Astrocyte (in vitro differentiated cells and primary cell): ENCODE measurements around the gene KRT84. TPM values are rescaled to one million over a fixed set of nuclear protein-coding genes. Genes with fewer than 3 reads are reported as not detected.

Experiments used
- DNase-seq: peaks from one replicate; pipeline ENCODE4 v3.0.0-alpha.2; 2010; ENCODE audit warnings: low read depth
- FAIRE-seq: peaks from 2 replicates; lab custom pipeline; 2011; peaks lifted over from hg19 to GRCh38; lab: Jason Lieb, UNC
- H2AFZ ChIP-seq: 2 replicates; pipeline ENCODE4 v1.6.0; 2012; ENCODE audit warnings: low read depth, low read length, inconsistent platforms
- H3K27ac ChIP-seq: 2 replicates; pipeline ENCODE4 v1.5.1; 2011; ENCODE audit warnings: low read depth, low read length, inconsistent platforms
- H3K27me3 ChIP-seq: 2 replicates; pipeline ENCODE4 v1.6.0; 2011; ENCODE audit warnings: low read length, inconsistent platforms; ENCODE audit not compliant: insufficient read depth
- H3K36me3 ChIP-seq: 2 replicates; pipeline ENCODE4 v1.5.1; 2011; ENCODE audit warnings: low read length, inconsistent platforms; ENCODE audit not compliant: insufficient read depth
- H3K4me1 ChIP-seq: 2 replicates; pipeline ENCODE4 v1.5.1; 2011; ENCODE audit warnings: low read length, inconsistent platforms; ENCODE audit not compliant: insufficient read depth
- H3K4me2 ChIP-seq: 2 replicates; pipeline ENCODE4 v1.6.0; 2012; ENCODE audit warnings: low read length, inconsistent platforms
- H3K4me3 ChIP-seq: 2 replicates; pipeline ENCODE4 v1.5.1; 2011; ENCODE audit warnings: low read depth, mild to moderate bottlenecking, low read length, inconsistent platforms; ENCODE audit not compliant: insufficient read depth
- H3K79me2 ChIP-seq: 2 replicates; pipeline ENCODE4 v1.6.0; 2012; ENCODE audit warnings: mild to moderate bottlenecking, low read length, inconsistent platforms; ENCODE audit not compliant: insufficient read depth
- H3K9ac ChIP-seq: 2 replicates; pipeline ENCODE4 v1.6.0; 2012; ENCODE audit warnings: mild to moderate bottlenecking, low read length, inconsistent platforms
- H3K9me3 ChIP-seq: 2 replicates; pipeline ENCODE4 v1.5.1; 2012; ENCODE audit warnings: low read depth, mild to moderate bottlenecking, low read length, inconsistent platforms; ENCODE audit not compliant: insufficient read depth
- H4K20me1 ChIP-seq: 2 replicates; pipeline ENCODE4 v1.6.0; 2012; ENCODE audit warnings: low read length, inconsistent platforms; ENCODE audit not compliant: insufficient read depth
- H3K27ac Mint-ChIP-seq: one replicate; pipeline ENCODE4 v1.8.0; 2021; ENCODE audit warnings: mild to moderate bottlenecking, mixed read lengths; ENCODE audit not compliant: unreplicated experiment
- H3K27me3 Mint-ChIP-seq: one replicate; pipeline ENCODE4 v1.8.0; 2021; ENCODE audit warnings: low read depth, mixed read lengths; ENCODE audit not compliant: unreplicated experiment
- H3K36me3 Mint-ChIP-seq: one replicate; pipeline ENCODE4 v1.8.0; 2021; ENCODE audit warnings: low read depth, mixed read lengths; ENCODE audit not compliant: unreplicated experiment
- H3K4me1 Mint-ChIP-seq: one replicate; pipeline ENCODE4 v1.8.0; 2021; ENCODE audit warnings: low read depth, mixed read lengths; ENCODE audit not compliant: unreplicated experiment
- H3K4me3 Mint-ChIP-seq: one replicate; pipeline ENCODE4 v1.8.0; 2021; ENCODE audit warnings: mild to moderate bottlenecking, moderate library complexity, mixed read lengths; ENCODE audit not compliant: unreplicated experiment
- H3K9me3 Mint-ChIP-seq: one replicate; pipeline ENCODE4 v1.8.0; 2021; ENCODE audit warnings: mild to moderate bottlenecking, mixed read lengths; ENCODE audit not compliant: unreplicated experiment
- EZH2 ChIP-seq: IDR thresholded peaks from 2 replicates; pipeline ENCODE4 v1.6.1; 2012; ENCODE audit warnings: mild to moderate bottlenecking, low read length, inconsistent platforms; ENCODE audit not compliant: insufficient read depth
- total RNA-seq: library from RNA; stranded (reverse); gene quantifications from 2 replicates; pipeline ENCODE4 v1.2.1, GENCODE V29; 2021
- TF ChIP-seq, protein P1 (sequence below): IDR thresholded peaks from 2 replicates; pipeline ENCODE4 v1.5.1; 2011; ENCODE audit warnings: low read depth, mild to moderate bottlenecking, inconsistent platforms, low read length, moderate library complexity; ENCODE audit not compliant: insufficient read depth

Gene KRT84
- total RNA-seq, 1 donor from 2014 or later = not detected

DNA sequence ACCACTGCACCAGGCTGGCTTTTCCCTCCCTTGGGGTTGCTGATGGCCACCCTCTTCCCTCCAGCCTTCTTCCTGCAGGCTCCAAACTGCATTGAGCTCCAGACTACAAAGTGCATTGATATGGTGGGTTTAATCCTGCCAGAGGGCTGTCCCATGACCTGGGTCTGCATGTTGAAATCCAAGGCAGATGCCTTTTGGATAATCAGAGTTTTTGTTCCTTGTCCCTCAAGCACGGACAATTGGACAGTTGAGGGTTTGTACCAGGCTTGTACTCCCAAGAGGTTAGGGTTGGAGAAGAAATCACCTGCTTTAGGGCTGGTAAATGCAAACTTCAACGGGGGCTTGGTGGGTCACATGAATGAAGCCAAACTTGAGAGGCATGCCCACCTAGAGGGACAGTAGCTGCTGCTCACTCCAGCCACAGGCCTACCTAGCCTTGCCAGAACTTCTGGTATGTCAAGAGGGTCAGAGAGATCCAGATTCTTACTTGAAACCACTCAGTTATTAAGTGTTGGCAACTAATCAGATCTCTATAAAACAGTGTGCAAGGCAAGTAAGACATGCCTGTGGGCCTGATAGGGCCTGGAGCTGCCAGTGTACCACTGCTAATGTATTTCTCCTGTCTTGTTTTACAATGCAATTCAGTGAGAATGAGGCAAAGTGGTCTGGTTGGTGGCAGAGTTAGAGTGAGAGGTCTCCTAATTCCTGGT, 42.5 kb downstream of the KRT84 start:
- Histone ChIP-seq H2AFZ (no peak overlapping the region), H3K4me3 (no peak overlapping the region), H3K79me2 (no peaks in the 10 kb centered on the region), H3K27ac (no peak overlapping the region), H3K4me1 (no peaks in the 10 kb centered on the region), H3K4me2 (no peak overlapping the region), H3K27me3 (peaks cover 2% of the 10 kb centered on the region), H4K20me1 (no peaks in the 10 kb centered on the region), H3K9me3 (no peaks in the 10 kb centered on the region), H3K36me3 (no peaks in the 10 kb centered on the region), H3K9ac (no peak overlapping the region)
- DNase-seq = no peak
- Mint-ChIP-seq H3K27ac (no peak overlapping the region), H3K4me3 (no peak overlapping the region), H3K9me3 (peaks cover 11% of the 10 kb centered on the region), H3K27me3 (peaks cover 52% of the 10 kb centered on the region), H3K4me1 (peaks cover 9% of the 10 kb centered on the region), H3K36me3 (peaks cover 2% of the 10 kb centered on the region)
- TF ChIP-seq, protein P1, sequence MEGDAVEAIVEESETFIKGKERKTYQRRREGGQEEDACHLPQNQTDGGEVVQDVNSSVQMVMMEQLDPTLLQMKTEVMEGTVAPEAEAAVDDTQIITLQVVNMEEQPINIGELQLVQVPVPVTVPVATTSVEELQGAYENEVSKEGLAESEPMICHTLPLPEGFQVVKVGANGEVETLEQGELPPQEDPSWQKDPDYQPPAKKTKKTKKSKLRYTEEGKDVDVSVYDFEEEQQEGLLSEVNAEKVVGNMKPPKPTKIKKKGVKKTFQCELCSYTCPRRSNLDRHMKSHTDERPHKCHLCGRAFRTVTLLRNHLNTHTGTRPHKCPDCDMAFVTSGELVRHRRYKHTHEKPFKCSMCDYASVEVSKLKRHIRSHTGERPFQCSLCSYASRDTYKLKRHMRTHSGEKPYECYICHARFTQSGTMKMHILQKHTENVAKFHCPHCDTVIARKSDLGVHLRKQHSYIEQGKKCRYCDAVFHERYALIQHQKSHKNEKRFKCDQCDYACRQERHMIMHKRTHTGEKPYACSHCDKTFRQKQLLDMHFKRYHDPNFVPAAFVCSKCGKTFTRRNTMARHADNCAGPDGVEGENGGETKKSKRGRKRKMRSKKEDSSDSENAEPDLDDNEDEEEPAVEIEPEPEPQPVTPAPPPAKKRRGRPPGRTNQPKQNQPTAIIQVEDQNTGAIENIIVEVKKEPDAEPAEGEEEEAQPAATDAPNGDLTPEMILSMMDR = no peak
- no peak for TF ChIP-seq EZH2
- no peak for FAIRE-seq

DNA sequence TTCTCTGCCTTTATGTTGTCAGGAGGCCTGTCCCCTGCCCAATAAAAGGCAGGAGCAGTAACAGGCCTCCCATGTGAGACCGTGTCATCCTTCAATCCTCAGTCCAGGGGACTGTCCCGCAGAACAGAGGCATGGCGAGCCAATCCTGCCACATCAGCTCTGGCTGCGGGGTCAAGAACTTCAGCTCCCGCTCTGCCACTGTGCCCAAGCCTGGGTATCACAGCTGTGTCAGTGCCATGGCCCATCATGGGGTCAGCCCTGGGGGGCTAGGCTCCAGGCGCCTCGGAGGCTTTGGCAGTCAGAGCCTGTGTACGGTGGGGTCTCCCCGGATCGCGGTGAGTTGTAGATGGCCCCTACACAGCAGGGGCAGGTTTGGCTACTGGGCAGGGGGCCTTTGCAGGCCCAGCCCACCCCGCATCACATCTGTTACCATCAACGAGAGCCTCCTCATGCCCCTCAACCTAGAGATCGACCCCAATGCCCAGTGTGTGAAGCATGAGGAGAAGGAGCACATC, 44.3 kb downstream of the KRT84 start:
- peaks cover 35% of the 10 kb centered on the region for H3K27me3 Mint-ChIP-seq
- H2AFZ ChIP-seq = no peak overlapping the region
- no peak for FAIRE-seq

More for the DNA sequence above, 44.3 kb downstream of the KRT84 start:
- Histone ChIP-seq H3K9me3 (no peaks in the 10 kb centered on the region), H4K20me1 (no peaks in the 10 kb centered on the region), H3K4me3 (no peak overlapping the region), H3K79me2 (no peaks in the 10 kb centered on the region), H3K36me3 (no peaks in the 10 kb centered on the region), H3K9ac (no peak overlapping the region), H3K4me1 (no peaks in the 10 kb centered on the region), H3K4me2 (no peak overlapping the region), H3K27ac (no peak overlapping the region), H3K27me3 (peaks cover 2% of the 10 kb centered on the region)
- peaks cover 11% of the 10 kb centered on the region for H3K9me3 Mint-ChIP-seq
- no peak for DNase-seq
- H3K4me1 Mint-ChIP-seq = peaks cover 9% of the 10 kb centered on the region
- no peak for TF ChIP-seq EZH2
- TF ChIP-seq, protein P1 = no peak
- peaks cover 2% of the 10 kb centered on the region for H3K36me3 Mint-ChIP-seq
- no peak overlapping the region for H3K27ac Mint-ChIP-seq
- no peak overlapping the region for H3K4me3 Mint-ChIP-seq
